SK-N-MC (cell line): Measurements from ENCODE around the gene PDS5A.

Experiments used
- EZH2 ChIP-seq: fragments of 200-600 bp; sonication (generic); IDR thresholded peaks from one replicate; pipeline ENCODE4 v1.6.1; 2017; ENCODE audit warnings: antibody characterized with exemption
- FOXP2 ChIP-seq: optimal IDR thresholded peaks from 2 replicates; pipeline ENCODE3; 2011; ENCODE audit warnings: mild to moderate bottlenecking, moderate library complexity; ENCODE audit not compliant: insufficient read depth; ENCODE audit errors: extremely low read length, control extremely low read depth
- POLR2AphosphoS5 ChIP-seq: IDR thresholded peaks from 2 replicates; pipeline ENCODE4 v1.6.1; 2012; ENCODE audit warnings: mild to moderate bottlenecking, low read depth, low read length, borderline replicate concordance

DNA sequence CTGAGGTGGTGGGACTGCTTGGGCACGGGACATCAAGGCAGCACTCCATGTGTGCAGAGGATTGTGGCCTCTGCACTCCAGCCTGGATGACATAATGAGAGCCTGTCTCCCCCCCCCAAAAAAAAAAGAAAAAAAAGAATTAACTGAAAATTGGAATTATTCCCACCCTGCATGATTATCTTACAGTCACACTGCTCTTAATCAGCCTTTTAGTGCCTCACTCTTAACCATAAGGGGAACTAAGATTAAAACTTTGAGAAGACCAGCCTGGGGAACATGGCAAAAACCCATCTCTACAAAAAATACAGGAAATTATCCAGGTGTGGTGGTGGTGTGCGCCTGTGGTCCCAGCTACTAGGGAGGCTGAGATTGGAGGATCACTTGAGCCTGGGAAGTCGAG, 185.2 kb downstream of the PDS5A start:
- TF ChIP-seq POLR2AphosphoS5 (no peak), EZH2 (no peak), FOXP2 (no peak)
